ENCODE results near the gene PGC. TPM values are rescaled to one million over a fixed set of nuclear protein-coding genes. Genes with fewer than 3 reads are reported as not detected.

The PGC gene
- total and polyA plus RNA-seq, 2 of the 8 experiments (the other 6 are each of a cell fraction or from before 2014, with no cell fraction given): 0.09 TPM; not detected in 1

DNA sequence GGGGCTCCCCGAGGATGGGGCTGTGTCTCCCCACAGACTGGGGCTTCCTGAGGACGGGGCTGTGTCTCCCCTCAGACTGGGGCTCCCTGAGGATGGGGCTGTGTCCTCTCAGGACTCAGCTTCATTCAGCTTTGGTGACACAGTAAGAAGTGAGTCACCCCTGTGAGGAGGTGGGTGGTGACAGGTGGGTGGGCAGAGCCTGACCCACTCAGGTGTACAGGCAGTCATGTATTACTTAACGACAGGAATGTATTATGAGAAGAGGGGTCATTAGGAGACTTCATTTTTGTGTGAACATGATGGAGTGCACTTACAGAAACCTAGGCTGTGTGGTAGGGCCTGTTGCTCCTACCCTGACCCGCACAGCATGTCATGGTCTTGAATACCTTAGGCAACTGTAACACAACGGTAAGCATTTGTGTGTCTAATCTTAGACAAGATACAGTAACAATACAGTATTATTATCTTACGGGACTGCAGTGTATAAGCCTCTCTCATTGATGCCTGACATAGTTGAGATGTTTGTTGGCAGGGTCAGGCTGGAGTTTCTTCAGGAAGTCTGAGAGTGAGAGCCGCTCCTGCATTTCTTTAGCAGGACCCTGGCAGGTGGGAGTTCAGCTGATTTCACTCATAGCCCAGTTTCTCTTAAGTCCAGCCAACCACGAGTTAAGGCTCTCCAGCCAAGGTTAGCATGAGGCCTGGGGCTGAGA, 10.9 kb upstream of the PGC start (continued):
- TF ChIP-seq SIN3A (conservative IDR thresholded peaks at IDR 0.05 in 1 of 2, IDR thresholded peaks at IDR 0.05 in 1 of 2; ENCODE audit: low read depth in 1 of 2, low read length in 2 of 2) (no peak), SRF (IDR thresholded peaks at IDR 0.05; ENCODE audit: low read depth, low read length) (no peak), SIRT6 (IDR thresholded peaks at IDR 0.05; ENCODE audit: low read length) (no peak)

All from H1 (cell line).